B cell (primary cell): ENCODE measurements around the gene GRK3. TPM values are rescaled to one million over a fixed set of nuclear protein-coding genes. Genes with fewer than 3 reads are reported as not detected.

Source experiments
- ATAC-seq: fragments of 200-7000 bp; cut with Tn5 transposase; one replicate; pipeline ENCODE4 v1.10.0; 2021; ENCODE audit warnings: low read depth, mild to moderate bottlenecking, moderate number of reproducible peaks, moderate library complexity
- CTCF ChIA-PET: fragments of 350-600 bp; sonication (Branson Sonifier 250); formaldehyde crosslinking; loops from one replicate; lab custom pipeline; 2021; ENCODE audit warnings: antibody characterized with exemption, inconsistent platforms; lab: Charles Lee
- POLR2A ChIA-PET: fragments of 350-600 bp; sonication (Branson Sonifier 250); formaldehyde crosslinking; loops from one replicate; lab custom pipeline; 2021; ENCODE audit warnings: antibody characterized with exemption; lab: Charles Lee
- DNase-seq: peaks from one replicate; pipeline ENCODE4 v3.0.0; 2013
- H2AFZ ChIP-seq: 2 replicates; pipeline ENCODE4 v1.6.1; 2012; ENCODE audit warnings: mild to moderate bottlenecking, low read depth, low read length; ENCODE audit not compliant: insufficient read depth, poor library complexity, severe bottlenecking
- H3K27ac ChIP-seq, 2 donors: 1 replicate in 1 of 2; 2 replicates in 1 of 2; pipeline ENCODE4 v1.5.1; 2012 to 2013; ENCODE audit warnings: low read length in 2 of 2, mild to moderate bottlenecking in 2 of 2, moderate library complexity in 1 of 2
- H3K27me3 ChIP-seq, 4 experiments: fragments of 200-600 bp in 1 of 4; sonication (generic) in 1 of 4; replicated peaks in 1 of 4; 1 replicate in 2 of 4; 2 replicates in 2 of 4; pipeline versions ENCODE4 v1.6.1 to v1.7.0; 2013 to 2016; ENCODE audit warnings: low read length in 3 of 4, mild to moderate bottlenecking in 2 of 4, mixed read lengths in 1 of 4, moderate library complexity in 1 of 4; ENCODE audit not compliant: insufficient read depth in 4 of 4, control insufficient read depth in 3 of 4; ENCODE audit errors: control extremely low read depth in 1 of 4
- H3K36me3 ChIP-seq, 2 experiments: replicated peaks in 1 of 2; 1 replicate in 1 of 2; 2 replicates in 1 of 2; pipeline versions ENCODE4 v1.6.1 to v1.7.1; 2013; ENCODE audit warnings: low read length in 1 of 2; ENCODE audit not compliant: insufficient read depth in 2 of 2, control insufficient read depth in 1 of 2; ENCODE audit errors: control extremely low read depth in 1 of 2, extremely low read depth in 1 of 2
- H3K4me1 ChIP-seq, 2 donors: fragments of 200-600 bp in 1 of 2; sonication (generic) in 1 of 2; 1 replicate in 1 of 2; 2 replicates in 1 of 2; pipeline versions ENCODE4 v1.5.1 to v1.6.1; 2013 to 2017; ENCODE audit warnings: low read length in 2 of 2; ENCODE audit not compliant: control insufficient read depth in 2 of 2, insufficient read depth in 2 of 2
- H3K4me2 ChIP-seq: replicated peaks from 2 replicates; pipeline ENCODE3; 2012; ENCODE audit warnings: mild to moderate bottlenecking, low read depth, low read length; ENCODE audit not compliant: poor library complexity, severe bottlenecking
- H3K4me3 ChIP-seq, 5 experiments: fragments of 200-600 bp in 1 of 5; sonication (generic) in 1 of 5; 1 replicate in 3 of 5; 2 replicates in 2 of 5; pipeline versions ENCODE4 v1.5.1 to v1.7.0; 2011 to 2016; ENCODE audit warnings: low read length in 4 of 5, mild to moderate bottlenecking in 4 of 5, low read depth in 2 of 5, control low read depth in 1 of 5, moderate library complexity in 1 of 5; ENCODE audit not compliant: insufficient read depth in 1 of 5; ENCODE audit errors: control extremely low read depth in 1 of 5, extremely low read depth in 1 of 5
- H3K79me2 ChIP-seq: fragments of 200-600 bp; sonication (generic); one replicate; pipeline ENCODE4 v1.6.0; 2016; ENCODE audit warnings: low read length; ENCODE audit not compliant: control insufficient read depth, insufficient read depth
- H3K9ac ChIP-seq: fragments of 200-600 bp; sonication (generic); 2 replicates; pipeline ENCODE4 v1.6.1; 2017; ENCODE audit warnings: mild to moderate bottlenecking, low read length, moderate library complexity
- H3K9me3 ChIP-seq, 3 donors: one replicate each; pipeline versions ENCODE4 v1.6.1 to v1.7.1; 2013; ENCODE audit warnings: low read length in 2 of 3; ENCODE audit not compliant: control insufficient read depth in 2 of 3, insufficient read depth in 1 of 3; ENCODE audit errors: control extremely low read depth in 1 of 3
- H4K20me1 ChIP-seq: 2 replicates; pipeline ENCODE4 v1.6.0; 2012; ENCODE audit warnings: mild to moderate bottlenecking, low read length; ENCODE audit not compliant: insufficient read depth, control insufficient read depth, poor library complexity, severe bottlenecking
- H3K27ac Mint-ChIP-seq: one replicate; pipeline ENCODE4 v1.8.0; 2021; ENCODE audit warnings: mixed read lengths
- H3K27me3 Mint-ChIP-seq: one replicate; pipeline ENCODE4 v1.8.0; 2021; ENCODE audit warnings: mixed read lengths
- H3K4me1 Mint-ChIP-seq: one replicate; pipeline ENCODE4 v1.8.0; 2021; ENCODE audit warnings: mixed read lengths
- H3K4me3 Mint-ChIP-seq: one replicate; pipeline ENCODE4 v1.8.0; 2021; ENCODE audit warnings: mixed read lengths
- H3K9me3 Mint-ChIP-seq: one replicate; pipeline ENCODE4 v1.8.0; 2022; ENCODE audit warnings: mixed read lengths; ENCODE audit not compliant: insufficient read depth
- EZH2 ChIP-seq: IDR thresholded peaks from 2 replicates; pipeline ENCODE4 v1.6.1; 2012; ENCODE audit warnings: borderline replicate concordance, low read depth, mild to moderate bottlenecking, moderate library complexity, low read length; ENCODE audit not compliant: insufficient read depth, poor library complexity, severe bottlenecking
- WGBS: methylation state at CpG from one replicate; pipeline ENCODE4 v1.1.5; 2013; ENCODE audit warnings: missing lambda C conversion rate; ENCODE audit not compliant: insufficient coverage; 5-methylcytosine and 5-hydroxymethylcytosine counted together
- intact Hi-C: fragments of 100-400 bp; cut with micrococcal nuclease; formaldehyde crosslinking; loops from one replicate; pipeline ENCODE4 v1.10.0; 2022
- polyA plus RNA-seq: library from polyadenylated mRNA; depleted of rRNA; stranded (reverse); fragments of >200 nt; gene quantifications from 2 replicates; pipeline ENCODE4 v1.2.3, GENCODE V29; 2012
- total RNA-seq, 2 donors: library from RNA; stranded (reverse); fragments of 120-200 nt in 1 of 2; gene quantifications; 1 replicate in 1 of 2; 2 replicates in 1 of 2; pipeline versions ENCODE4 v1.2.3 to v1.2.4, GENCODE V29; 2013 to 2022
- TF ChIP-seq, protein P1 (sequence below): fragments of 200-600 bp; IDR thresholded peaks from one replicate; pipeline ENCODE4 v1.8.0; 2022; ENCODE audit warnings: antibody characterized with exemption, mild to moderate bottlenecking

The GRK3 gene
- total and polyA plus RNA-seq, 2 donors (not counting 1 experiment from before 2014, with no cell fraction given): 17.6 to 61.0 TPM

GRCh38 chr22:25534724-25535123, 29.8 kb upstream of the GRK3 start:
- no peaks in the 10 kb centered on the region for H3K4me1 Mint-ChIP-seq
- Histone ChIP-seq H3K27me3 (no peaks in the 10 kb centered on the region), H3K36me3 (no peaks in the 10 kb centered on the region), H3K9ac (no peak overlapping the region), H4K20me1 (no peaks in the 10 kb centered on the region), H3K79me2 (no peaks in the 10 kb centered on the region), H3K4me3 (no peak overlapping the region), H3K4me2 (no peak overlapping the region), H3K4me1 (no peaks in the 10 kb centered on the region), H2AFZ (no peak overlapping the region), H3K27ac (no peak overlapping the region), H3K9me3 (no peaks in the 10 kb centered on the region)
- H3K4me3 Mint-ChIP-seq: no peak overlapping the region
- H3K9me3 Mint-ChIP-seq: no peaks in the 10 kb centered on the region
- H3K27ac Mint-ChIP-seq: no peak overlapping the region
- POLR2A ChIA-PET: no interaction called here
- peaks cover 8% of the 10 kb centered on the region for H3K27me3 Mint-ChIP-seq
- DNase-seq (no peak), ATAC-seq (no peak)
- TF ChIP-seq, protein P1, sequence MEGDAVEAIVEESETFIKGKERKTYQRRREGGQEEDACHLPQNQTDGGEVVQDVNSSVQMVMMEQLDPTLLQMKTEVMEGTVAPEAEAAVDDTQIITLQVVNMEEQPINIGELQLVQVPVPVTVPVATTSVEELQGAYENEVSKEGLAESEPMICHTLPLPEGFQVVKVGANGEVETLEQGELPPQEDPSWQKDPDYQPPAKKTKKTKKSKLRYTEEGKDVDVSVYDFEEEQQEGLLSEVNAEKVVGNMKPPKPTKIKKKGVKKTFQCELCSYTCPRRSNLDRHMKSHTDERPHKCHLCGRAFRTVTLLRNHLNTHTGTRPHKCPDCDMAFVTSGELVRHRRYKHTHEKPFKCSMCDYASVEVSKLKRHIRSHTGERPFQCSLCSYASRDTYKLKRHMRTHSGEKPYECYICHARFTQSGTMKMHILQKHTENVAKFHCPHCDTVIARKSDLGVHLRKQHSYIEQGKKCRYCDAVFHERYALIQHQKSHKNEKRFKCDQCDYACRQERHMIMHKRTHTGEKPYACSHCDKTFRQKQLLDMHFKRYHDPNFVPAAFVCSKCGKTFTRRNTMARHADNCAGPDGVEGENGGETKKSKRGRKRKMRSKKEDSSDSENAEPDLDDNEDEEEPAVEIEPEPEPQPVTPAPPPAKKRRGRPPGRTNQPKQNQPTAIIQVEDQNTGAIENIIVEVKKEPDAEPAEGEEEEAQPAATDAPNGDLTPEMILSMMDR: no peak
- TF ChIP-seq EZH2: no peak
- intact Hi-C loops: no loop called here
- no CpG with 5 or more reads among the region's 3 CpGs for WGBS
- CTCF ChIA-PET: interaction anchor here (1.5 kb wide), 1 partner anchor 9 kb away, joined by 5 read pairs; no protein-coding TSS in a partner anchor

- no peak overlapping the region for H3K27ac Mint-ChIP-seq
- Histone ChIP-seq H3K27ac (no peak overlapping the region), H4K20me1 (no peaks in the 10 kb centered on the region), H2AFZ (no peak overlapping the region), H3K4me2 (no peak overlapping the region), H3K4me3 (no peak overlapping the region), H3K36me3 (no peaks in the 10 kb centered on the region), H3K9ac (no peak overlapping the region), H3K27me3 (no peaks in the 10 kb centered on the region), H3K9me3 (no peaks in the 10 kb centered on the region), H3K4me1 (no peaks in the 10 kb centered on the region), H3K79me2 (no peaks in the 10 kb centered on the region)
- WGBS: 100% methylated on average over 4 of the region's 4 CpGs
- no peak overlapping the region for H3K4me3 Mint-ChIP-seq
- ATAC-seq (no peak), DNase-seq (no peak)
- H3K27me3 Mint-ChIP-seq: no peaks in the 10 kb centered on the region
- POLR2A ChIA-PET: no interaction called here
- TF ChIP-seq, protein P1: no peak
- TF ChIP-seq EZH2: no peak
- H3K4me1 Mint-ChIP-seq: no peaks in the 10 kb centered on the region
- intact Hi-C loops: no loop called here
- no peaks in the 10 kb centered on the region for H3K9me3 Mint-ChIP-seq
- CTCF ChIA-PET: no interaction called here
Observed at GRCh38 chr22:25536589-25536988, 27.9 kb upstream of the GRK3 start.
